Dendritic cell treated with granulocyte-macrophage colony-stimulating factor and Interleukin-4, amounts not matched to agents 40 ng/mL and 50 ng/mL, for 4 days (primary cell): ENCODE measurements around the gene ZNF627.

Experiments used
- H3K27ac Mint-ChIP-seq: one replicate; pipeline ENCODE4 v1.8.0; 2022; ENCODE audit warnings: mild to moderate bottlenecking, mixed read lengths
- H3K27me3 Mint-ChIP-seq: one replicate; pipeline ENCODE4 v1.8.0; 2022; ENCODE audit warnings: mild to moderate bottlenecking, mixed read lengths
- H3K36me3 Mint-ChIP-seq: one replicate; pipeline ENCODE4 v1.8.0; 2022; ENCODE audit warnings: low read depth, mixed read lengths
- H3K4me1 Mint-ChIP-seq: one replicate; pipeline ENCODE4 v1.8.0; 2022; ENCODE audit warnings: low read depth, mixed read lengths
- H3K4me3 Mint-ChIP-seq: one replicate; pipeline ENCODE4 v1.8.0; 2022; ENCODE audit warnings: mild to moderate bottlenecking, moderate library complexity, mixed read lengths
- H3K9me3 Mint-ChIP-seq: one replicate; pipeline ENCODE4 v1.8.0; 2022; ENCODE audit warnings: mixed read lengths
- intact Hi-C: fragments of 100-400 bp; cut with micrococcal nuclease; formaldehyde crosslinking; loops from one replicate; pipeline ENCODE4 v1.15.0; 2022

The ZNF627 gene

DNA sequence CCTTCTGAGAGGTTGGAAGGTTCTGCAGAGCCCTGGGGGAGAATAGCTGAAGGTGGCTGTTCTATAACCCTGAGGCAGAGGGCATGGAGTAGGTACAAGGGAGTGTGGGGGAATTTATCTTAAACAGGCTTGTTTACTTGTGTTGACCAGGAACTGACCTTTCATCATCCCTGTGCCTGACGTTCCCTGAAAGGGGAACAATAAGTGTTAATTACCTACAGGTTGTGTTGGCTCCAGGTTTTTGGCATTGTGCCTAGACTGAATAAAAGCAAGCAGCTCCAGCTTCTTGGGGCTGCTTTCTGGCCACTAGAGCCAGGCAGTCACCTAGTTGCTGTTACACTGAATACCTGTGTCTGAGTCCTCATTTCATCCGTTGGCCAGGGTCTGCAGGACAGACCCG, 60.0 kb downstream of the ZNF627 start:
- Mint-ChIP-seq H3K27ac (no peak overlapping the region), H3K36me3 (peaks cover under 1% of the 10 kb centered on the region), H3K4me3 (no peak overlapping the region), H3K4me1 (no peaks in the 10 kb centered on the region), H3K9me3 (peaks cover 19% of the 10 kb centered on the region), H3K27me3 (no peaks in the 10 kb centered on the region)
- intact Hi-C loops: no loop called here

GRCh38 chr19:11658970-11659369, 61.7 kb downstream of the ZNF627 start:
- Mint-ChIP-seq H3K4me1 (no peaks in the 10 kb centered on the region), H3K9me3 (peaks cover 3% of the 10 kb centered on the region), H3K27me3 (no peaks in the 10 kb centered on the region), H3K36me3 (no peaks in the 10 kb centered on the region), H3K27ac (no peak overlapping the region), H3K4me3 (no peak overlapping the region)
- intact Hi-C loops: no loop called here

- no peaks in the 10 kb centered on the region for H3K9me3 Mint-ChIP-seq
- no peaks in the 10 kb centered on the region for H3K27me3 Mint-ChIP-seq
- H3K4me3 Mint-ChIP-seq: no peak overlapping the region
- H3K27ac Mint-ChIP-seq: no peak overlapping the region
- H3K4me1 Mint-ChIP-seq: no peaks in the 10 kb centered on the region
- intact Hi-C loops: no loop called here
- H3K36me3 Mint-ChIP-seq: no peaks in the 10 kb centered on the region
These were observed 62.3 kb downstream of the ZNF627 start for GRCh38 chr19:11659612-11660011.

GRCh38 chr19:11662278-11662677, 65.0 kb downstream of the ZNF627 start:
- no peaks in the 10 kb centered on the region for H3K9me3 Mint-ChIP-seq
- H3K4me1 Mint-ChIP-seq: no peaks in the 10 kb centered on the region
- no peaks in the 10 kb centered on the region for H3K36me3 Mint-ChIP-seq

GRCh38 chr19:11663181-11663591, 65.9 kb downstream of the ZNF627 start:
- H3K27ac Mint-ChIP-seq: no peak overlapping the region
- intact Hi-C loops: no loop called here

More at GRCh38 chr19:11662278-11662677, 65.0 kb downstream of the ZNF627 start:
- no peaks in the 10 kb centered on the region for H3K27me3 Mint-ChIP-seq
- H3K4me3 Mint-ChIP-seq: no peak overlapping the region
- intact Hi-C loops: no loop called here
- H3K27ac Mint-ChIP-seq: no peak overlapping the region

More at GRCh38 chr19:11663181-11663591, 65.9 kb downstream of the ZNF627 start:
- no peaks in the 10 kb centered on the region for H3K36me3 Mint-ChIP-seq
- no peak overlapping the region for H3K4me3 Mint-ChIP-seq
- no peaks in the 10 kb centered on the region for H3K4me1 Mint-ChIP-seq
- H3K27me3 Mint-ChIP-seq: no peaks in the 10 kb centered on the region
- no peaks in the 10 kb centered on the region for H3K9me3 Mint-ChIP-seq
